ENCODE results near the gene CSPG5.

Gene CSPG5

GRCh38 chr3:47568901-47569300, 9.8 kb downstream of the CSPG5 start:
- TF ChIP-seq CTCF (IDR thresholded peaks at IDR 0.05; ENCODE audit: insufficient read depth, low read length, poor library complexity, severe bottlenecking) = no peak
- DNase-seq (ENCODE audit: extremely low read depth, insufficient read length) = no peak
- Histone ChIP-seq H3K27me3 (replicated peaks; ENCODE audit: control insufficient read depth, insufficient read depth, low read length) (no peaks in the 10 kb centered on the region; the same call in none of the 2 replicates), H3K36me3 (ENCODE audit: control insufficient read depth, insufficient read depth, low read length) (no peaks in the 10 kb centered on the region), H3K4me3 (replicated peaks; ENCODE audit: low read depth, low read length) (no peak overlapping the region)

- Histone ChIP-seq H3K27me3 (replicated peaks; ENCODE audit: control insufficient read depth, insufficient read depth, low read length) (no peaks in the 10 kb centered on the region; the same call in none of the 2 replicates), H3K4me3 (replicated peaks; ENCODE audit: low read depth, low read length) (no peak overlapping the region), H3K36me3 (ENCODE audit: control insufficient read depth, insufficient read depth, low read length) (no peaks in the 10 kb centered on the region)
- no peak for DNase-seq (ENCODE audit: extremely low read depth, insufficient read length)
- no peak for TF ChIP-seq CTCF (IDR thresholded peaks at IDR 0.05; ENCODE audit: insufficient read depth, low read length, poor library complexity, severe bottlenecking)
Observed at GRCh38 chr3:47567149-47567548, 11.5 kb downstream of the CSPG5 start.

GRCh38 chr3:47566667-47567066, 12.0 kb downstream of the CSPG5 start:
- Histone ChIP-seq H3K27me3 (replicated peaks; ENCODE audit: control insufficient read depth, insufficient read depth, low read length) (no peaks in the 10 kb centered on the region; the same call in none of the 2 replicates), H3K4me3 (replicated peaks; ENCODE audit: low read depth, low read length) (no peak overlapping the region), H3K36me3 (ENCODE audit: control insufficient read depth, insufficient read depth, low read length) (no peaks in the 10 kb centered on the region)
- no peak for DNase-seq (ENCODE audit: extremely low read depth, insufficient read length)
- TF ChIP-seq CTCF (IDR thresholded peaks at IDR 0.05; ENCODE audit: insufficient read depth, low read length, poor library complexity, severe bottlenecking) = no peak

- no peak overlapping the region for H3K4me3 ChIP-seq (replicated peaks; ENCODE audit: low read depth, low read length)
- H3K36me3 ChIP-seq (ENCODE audit: control insufficient read depth, insufficient read depth, low read length) = no peaks in the 10 kb centered on the region
- no peak for TF ChIP-seq CTCF (IDR thresholded peaks at IDR 0.05; ENCODE audit: insufficient read depth, low read length, poor library complexity, severe bottlenecking)
- DNase-seq (ENCODE audit: extremely low read depth, insufficient read length) = no peak
- no peaks in the 10 kb centered on the region; the same call in none of the 2 replicates for H3K27me3 ChIP-seq (replicated peaks; ENCODE audit: control insufficient read depth, insufficient read depth, low read length)
Observed at GRCh38 chr3:47565734-47566550, 12.7 kb downstream of the CSPG5 start.

- H3K4me3 ChIP-seq (replicated peaks; ENCODE audit: low read depth, low read length) = no peak overlapping the region
- no peak for TF ChIP-seq CTCF (IDR thresholded peaks at IDR 0.05; ENCODE audit: insufficient read depth, low read length, poor library complexity, severe bottlenecking)
- no peaks in the 10 kb centered on the region for H3K36me3 ChIP-seq (ENCODE audit: control insufficient read depth, insufficient read depth, low read length)
Observed at GRCh38 chr3:47556351-47556750, 22.3 kb downstream of the CSPG5 start.

More at GRCh38 chr3:47556351-47556750, 22.3 kb downstream of the CSPG5 start:
- no peak for DNase-seq (ENCODE audit: extremely low read depth, insufficient read length)
- no peaks in the 10 kb centered on the region; the same call in 1 of the 2 replicates for H3K27me3 ChIP-seq (replicated peaks; ENCODE audit: control insufficient read depth, insufficient read depth, low read length)
